ENCODE data around the gene TMOD4.
"Not testable (repeated sequence)": the region's sequence is repeated elsewhere in the genome, so short reads cannot be mapped to it uniquely, and the experiment has no call there.

TMOD4 gene

GRCh38 chr1:151175863-151176262 is at the start of gene TMOD4:
TMOD4 (minus strand) TSS chr1:151175981; CDS start chr1:151174875, 1,106 bp downstream.
- in situ Hi-C loops (cut with MboI; ENCODE audit: low sequenced_read_pairs): no loop called here

- in situ Hi-C loops (cut with MboI; ENCODE audit: low sequenced_read_pairs): no loop called here
Measured at GRCh38 chr1:151222130-151222529, 46.3 kb upstream of the TMOD4 start.

GRCh38 chr1:151221616-151222015 is 45.8 kb upstream of the TMOD4 start:
- in situ Hi-C loops (cut with MboI; ENCODE audit: low sequenced_read_pairs): no loop called here

GRCh38 chr1:151213560-151213959 is 37.8 kb upstream of the TMOD4 start:
- in situ Hi-C loops (cut with MboI; ENCODE audit: low sequenced_read_pairs): no loop called here

- in situ Hi-C loops (cut with MboI; ENCODE audit: low sequenced_read_pairs): no loop called here
Measured at GRCh38 chr1:151211972-151212705, 36.4 kb upstream of the TMOD4 start.

- in situ Hi-C loops (cut with MboI; ENCODE audit: low sequenced_read_pairs): no loop called here
Measured at GRCh38 chr1:151210830-151211229, 35.0 kb upstream of the TMOD4 start.

- in situ Hi-C loops (cut with MboI; ENCODE audit: low sequenced_read_pairs): not testable (repeated sequence)
Measured at GRCh38 chr1:151205381-151205965, 29.7 kb upstream of the TMOD4 start.

- in situ Hi-C loops (cut with MboI; ENCODE audit: low sequenced_read_pairs): no loop called here
Measured at GRCh38 chr1:151199873-151200581, 24.2 kb upstream of the TMOD4 start.

GRCh38 chr1:151198254-151199127 is 22.7 kb upstream of the TMOD4 start, which contains the start of gene PIP5K1A:
PIP5K1A (plus strand) TSS chr1:151198552; CDS start chr1:151198997, 445 bp downstream.
- in situ Hi-C loops (cut with MboI; ENCODE audit: low sequenced_read_pairs): no loop called here

GRCh38 chr1:151197863-151198253 is 22.1 kb upstream of the TMOD4 start:
- in situ Hi-C loops (cut with MboI; ENCODE audit: low sequenced_read_pairs): no loop called here

GRCh38 chr1:151196292-151196800 is 20.6 kb upstream of the TMOD4 start:
- in situ Hi-C loops (cut with MboI; ENCODE audit: low sequenced_read_pairs): no loop called here

- in situ Hi-C loops (cut with MboI; ENCODE audit: low sequenced_read_pairs): not testable (repeated sequence)
Measured at GRCh38 chr1:151194894-151195594, 19.3 kb upstream of the TMOD4 start.

- in situ Hi-C loops (cut with MboI; ENCODE audit: low sequenced_read_pairs): no loop called here
Measured at GRCh38 chr1:151193856-151194255, 18.1 kb upstream of the TMOD4 start.

GRCh38 chr1:151193304-151193703 is 17.5 kb upstream of the TMOD4 start:
- in situ Hi-C loops (cut with MboI; ENCODE audit: low sequenced_read_pairs): no loop called here

- in situ Hi-C loops (cut with MboI; ENCODE audit: low sequenced_read_pairs): no loop called here
Measured at GRCh38 chr1:151192047-151192446, 16.3 kb upstream of the TMOD4 start.

- in situ Hi-C loops (cut with MboI; ENCODE audit: low sequenced_read_pairs): no loop called here
Measured at GRCh38 chr1:151189637-151190445, 14.1 kb upstream of the TMOD4 start, which contains the start of gene VPS72. VPS72 (minus strand) TSS chr1:151190197; CDS start chr1:151190121, 76 bp downstream.

- in situ Hi-C loops (cut with MboI; ENCODE audit: low sequenced_read_pairs): not testable (repeated sequence)
Measured at GRCh38 chr1:151188667-151189066, 12.9 kb upstream of the TMOD4 start.

- in situ Hi-C loops (cut with MboI; ENCODE audit: low sequenced_read_pairs): no loop called here
Measured at GRCh38 chr1:151187205-151187604, 11.4 kb upstream of the TMOD4 start.

- in situ Hi-C loops (cut with MboI; ENCODE audit: low sequenced_read_pairs): no loop called here
Measured at GRCh38 chr1:151184211-151184610, 8.4 kb upstream of the TMOD4 start.
